GM21576 (cell line): ENCODE results near the gene SLC1A7.

Source experiments
- ATAC-seq: cut with Tn5 transposase; IDR thresholded peaks from one replicate; pipeline ENCODE4 v1.9.1; 2021; ENCODE audit warnings: mild to moderate bottlenecking, moderate library complexity; ENCODE audit not compliant: unreplicated experiment

The SLC1A7 gene

DNA sequence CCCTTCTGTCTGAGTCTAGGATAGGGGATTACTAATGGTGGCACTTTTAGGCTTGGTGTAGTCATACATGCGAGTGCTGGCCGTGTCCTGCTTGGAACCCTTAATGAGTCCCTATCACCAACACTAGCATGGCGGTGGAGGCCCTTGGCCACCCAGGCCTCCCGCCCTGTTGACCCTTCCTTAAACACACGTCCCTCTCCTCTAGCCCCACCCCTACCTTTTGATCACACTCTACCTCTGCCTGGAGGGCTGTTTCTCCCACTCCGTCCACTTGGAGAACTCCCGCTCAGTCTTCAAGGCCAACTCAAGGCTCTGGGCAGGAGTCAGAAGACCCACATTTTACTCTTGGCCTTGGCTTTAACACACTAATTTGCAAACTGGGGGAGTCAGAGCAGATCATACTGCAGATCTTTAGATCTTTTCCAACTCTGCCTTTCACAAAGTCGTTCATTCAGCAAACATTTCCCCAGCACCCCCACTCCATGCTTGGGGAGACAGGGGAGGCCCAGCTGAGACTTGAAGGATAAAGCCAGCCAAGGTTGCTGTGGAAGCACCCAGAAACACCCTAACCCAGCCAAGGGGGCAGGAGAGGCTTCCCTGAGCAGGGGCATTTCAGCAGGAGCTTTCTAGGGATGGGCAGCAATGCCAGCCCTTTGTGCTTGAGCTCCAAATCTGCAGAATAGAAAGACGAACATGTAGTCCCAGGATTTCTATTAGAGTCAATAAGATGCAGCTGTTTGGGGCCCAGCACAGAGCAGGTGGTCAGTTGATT, 78.5 kb downstream of the SLC1A7 start:
- ATAC-seq: no peak

DNA sequence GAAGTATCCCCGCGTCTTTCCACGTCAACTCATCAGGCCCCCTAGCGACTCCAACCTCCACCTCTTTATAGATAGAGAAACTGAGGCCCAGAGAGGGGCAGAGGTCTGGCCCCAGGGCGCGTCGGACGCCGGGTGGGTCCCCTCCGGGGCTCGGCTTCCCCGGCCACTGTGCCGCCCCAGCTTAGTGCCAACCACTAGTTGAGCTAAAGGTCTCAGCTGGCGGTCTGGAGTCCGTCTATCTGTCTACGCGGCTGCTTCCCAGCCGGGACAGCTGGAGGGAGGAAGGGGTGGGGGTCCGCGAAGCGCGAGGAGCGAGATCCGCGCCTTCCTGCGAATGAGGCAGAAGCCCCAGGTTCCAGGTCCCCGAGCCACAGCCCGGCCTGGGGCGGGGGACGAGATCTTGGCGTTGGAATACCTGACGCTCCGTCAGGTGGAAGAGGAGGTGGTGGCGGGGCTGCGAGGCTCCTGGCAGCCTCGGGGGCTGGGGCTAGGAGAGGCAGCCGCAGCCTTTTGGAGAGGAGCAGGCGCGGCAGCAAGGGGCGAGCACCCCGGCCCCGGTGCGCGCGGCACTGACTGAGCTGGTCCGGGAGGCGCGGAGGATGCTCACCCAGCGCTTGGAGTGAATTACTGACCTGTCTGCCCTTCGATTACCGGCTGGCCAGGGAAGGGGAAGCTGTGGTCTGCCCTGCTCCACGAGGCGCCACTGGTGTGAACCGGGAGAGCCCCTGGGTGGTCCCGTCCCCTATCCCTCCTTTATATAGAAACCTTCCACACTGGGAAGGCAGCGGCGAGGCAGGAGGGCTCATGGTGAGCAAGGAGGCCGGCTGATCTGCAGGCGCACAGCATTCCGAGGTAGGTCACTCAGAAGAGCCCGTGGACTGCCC, 79.5 kb downstream of the SLC1A7 start:
- ATAC-seq: no peak

DNA sequence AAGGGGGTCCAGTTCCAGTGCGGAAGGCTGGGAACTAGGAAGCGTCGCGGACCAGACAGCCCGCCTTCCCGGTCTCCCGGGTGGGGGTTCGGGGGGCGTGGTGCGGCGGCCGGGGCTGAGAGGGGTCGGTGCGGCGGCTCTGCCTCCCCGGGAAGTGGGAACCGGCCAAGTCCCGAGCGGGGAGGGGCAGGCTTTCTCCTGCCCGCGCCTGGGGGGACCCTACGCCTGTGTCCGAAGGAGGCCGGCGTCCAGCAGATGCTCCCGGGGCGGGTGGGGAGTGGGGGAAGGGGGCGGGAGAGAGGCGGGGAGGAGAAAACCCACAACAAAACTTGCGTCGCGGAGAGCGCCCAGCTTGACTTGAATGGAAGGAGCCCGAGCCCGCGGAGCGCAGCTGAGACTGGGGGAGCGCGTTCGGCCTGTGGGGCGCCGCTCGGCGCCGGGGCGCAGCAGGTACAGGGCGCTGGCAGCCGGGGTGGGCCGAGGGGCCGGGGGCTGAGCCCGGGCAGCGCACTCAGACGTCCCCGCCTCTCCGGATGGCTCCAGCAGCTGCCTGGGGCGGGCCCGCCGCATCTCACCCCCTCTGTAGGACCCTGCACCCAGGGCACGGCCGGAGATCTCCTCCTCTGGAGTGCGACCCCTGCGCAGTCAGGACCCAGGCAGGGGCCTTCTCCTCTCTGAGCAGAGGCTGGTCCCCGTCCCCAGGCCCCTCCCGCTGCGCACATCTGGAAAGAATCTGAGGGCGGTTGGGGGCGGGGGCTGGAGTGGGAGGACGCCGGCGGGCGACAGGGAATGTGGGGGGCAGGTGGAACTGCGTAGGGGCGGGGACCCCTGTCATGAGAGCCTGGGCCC, 80.4 kb downstream of the SLC1A7 start, which contains the start of gene PODN:
PODN (plus strand) TSS at position 355 of the 849 bp plus-strand sequence. CDS start 7,643 bp downstream, outside the sequence.
- ATAC-seq: no peak

DNA sequence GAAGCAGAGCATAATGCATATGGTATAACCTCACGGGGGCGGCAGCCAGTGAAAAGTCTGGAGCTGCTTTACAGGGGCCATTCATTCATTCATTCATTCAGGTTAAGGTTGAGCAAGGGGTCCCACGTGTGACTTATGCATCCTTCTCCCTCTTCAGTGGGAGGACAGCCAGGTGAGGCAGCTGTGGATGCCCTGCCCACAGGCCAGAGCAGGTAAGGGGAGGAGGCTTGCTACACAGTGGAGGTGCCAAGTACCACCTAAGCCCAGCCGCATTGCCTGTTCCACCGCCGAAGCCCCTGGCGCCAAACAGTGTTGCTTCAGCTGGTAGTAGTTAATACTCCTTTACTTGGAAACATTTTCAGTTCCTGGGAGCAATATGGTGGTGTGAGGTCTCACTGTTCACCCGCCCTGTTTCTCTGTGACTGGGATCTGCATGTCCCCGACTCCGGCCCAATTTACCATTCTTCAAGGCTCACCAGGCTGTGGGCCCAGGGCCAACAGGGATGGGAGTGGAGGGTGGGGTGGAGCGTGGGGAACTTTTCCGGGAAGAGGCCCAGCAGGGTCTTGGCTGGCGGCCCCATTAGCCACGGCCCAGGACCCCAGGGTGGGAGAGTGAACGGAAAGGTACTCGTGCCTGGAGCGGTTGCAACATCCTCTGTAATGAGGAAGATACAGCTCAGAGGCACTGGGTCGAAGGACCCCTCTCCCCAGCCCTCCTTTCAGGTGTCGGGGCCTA, 81.1 kb downstream of the SLC1A7 start:
- no peak for ATAC-seq

DNA sequence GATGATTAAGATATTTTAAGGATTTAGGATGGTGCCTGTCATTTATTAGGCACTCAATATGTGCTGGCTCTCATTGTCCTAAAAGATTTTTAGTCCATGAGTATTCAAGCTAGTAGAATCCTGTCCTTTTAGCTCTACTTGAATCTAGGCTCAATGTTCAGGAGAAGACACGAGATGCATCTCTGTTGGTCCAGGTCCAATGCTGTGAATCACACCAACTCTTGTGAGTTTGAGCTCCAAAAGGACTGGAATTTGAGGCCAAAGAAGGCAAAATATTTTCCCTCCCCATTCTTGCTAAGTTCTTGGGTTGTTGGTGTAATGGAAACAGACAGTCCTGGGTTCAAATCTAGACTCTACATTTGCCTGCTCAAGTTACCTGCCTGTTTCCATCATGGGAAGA, 81.9 kb downstream of the SLC1A7 start:
- ATAC-seq: no peak

DNA sequence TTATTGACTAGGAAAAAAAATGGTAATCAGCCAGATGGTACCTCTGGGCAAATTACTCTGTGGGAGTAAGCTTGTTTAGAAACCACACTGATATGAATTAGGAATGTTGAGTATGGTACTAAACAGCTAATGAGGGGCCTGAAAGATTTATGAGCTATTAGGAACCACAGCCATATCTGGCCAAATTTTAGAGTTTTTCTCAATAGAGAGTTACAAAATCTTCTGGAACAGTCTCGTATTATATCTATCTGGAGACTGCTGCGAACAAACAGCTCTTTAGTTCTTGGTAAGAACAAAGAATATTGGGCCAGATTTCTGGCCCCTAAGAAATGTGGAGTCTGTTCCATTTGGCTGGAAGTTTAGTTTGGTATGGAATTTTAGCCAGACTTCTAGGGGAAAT, 85.3 kb downstream of the SLC1A7 start:
- ATAC-seq: no peak

DNA sequence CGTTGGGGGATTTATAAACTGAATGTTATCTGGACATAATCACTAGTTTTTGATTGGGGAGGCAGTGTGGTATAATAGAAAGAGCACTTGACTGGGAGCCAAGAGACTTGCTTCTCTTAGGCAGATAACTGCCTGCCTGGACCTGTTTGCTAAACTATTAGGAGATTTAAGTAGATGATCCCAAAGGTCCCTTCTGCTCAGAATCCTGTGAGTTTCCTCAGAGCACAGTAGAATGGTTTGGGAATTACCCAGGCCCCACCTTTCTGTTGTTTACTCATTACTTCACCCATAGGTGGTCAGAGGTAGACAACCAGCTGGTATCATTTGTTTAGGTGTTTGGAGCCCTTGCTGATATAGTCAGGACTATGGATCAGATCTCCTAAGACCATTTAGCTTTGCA, 90.8 kb downstream of the SLC1A7 start:
- ATAC-seq: no peak

DNA sequence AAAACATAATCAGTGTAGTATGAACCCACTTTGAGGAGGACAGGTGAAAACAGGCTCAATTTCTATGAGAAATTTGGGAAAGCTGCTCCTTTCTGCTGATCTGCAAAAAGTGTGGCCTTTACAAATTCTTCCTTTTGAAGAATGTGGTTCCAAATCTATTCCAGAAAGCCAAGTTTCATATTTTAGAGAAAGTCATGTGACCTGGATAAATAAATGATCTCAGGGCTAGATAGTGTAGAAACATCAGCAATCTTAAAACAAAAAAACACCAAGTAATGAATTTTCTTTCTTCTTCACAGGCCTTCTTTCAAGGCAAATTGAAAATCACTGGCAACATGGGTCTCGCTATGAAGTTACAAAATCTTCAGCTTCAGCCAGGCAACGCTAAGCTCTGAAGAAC, 92.1 kb downstream of the SLC1A7 start:
- ATAC-seq: no peak

DNA sequence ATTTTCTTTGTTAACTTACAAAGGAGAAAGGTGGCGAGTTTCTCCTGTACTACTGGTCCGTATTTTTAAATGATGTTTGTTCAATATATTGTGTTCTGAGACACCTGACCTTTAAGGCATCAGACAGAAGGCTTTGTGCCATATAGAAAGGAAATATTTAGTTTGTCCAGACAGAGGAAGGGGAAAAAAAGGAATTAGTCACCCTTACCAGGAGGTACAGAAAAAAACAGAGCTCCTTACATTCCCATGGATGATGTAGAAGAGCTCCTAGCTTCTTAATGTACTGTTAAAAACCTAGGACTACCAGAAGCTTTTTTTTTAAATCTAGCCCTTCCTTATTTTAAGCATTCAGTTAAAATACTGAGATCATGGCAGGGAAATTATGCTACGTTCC, 92.9 kb downstream of the SLC1A7 start:
- ATAC-seq: no peak

DNA sequence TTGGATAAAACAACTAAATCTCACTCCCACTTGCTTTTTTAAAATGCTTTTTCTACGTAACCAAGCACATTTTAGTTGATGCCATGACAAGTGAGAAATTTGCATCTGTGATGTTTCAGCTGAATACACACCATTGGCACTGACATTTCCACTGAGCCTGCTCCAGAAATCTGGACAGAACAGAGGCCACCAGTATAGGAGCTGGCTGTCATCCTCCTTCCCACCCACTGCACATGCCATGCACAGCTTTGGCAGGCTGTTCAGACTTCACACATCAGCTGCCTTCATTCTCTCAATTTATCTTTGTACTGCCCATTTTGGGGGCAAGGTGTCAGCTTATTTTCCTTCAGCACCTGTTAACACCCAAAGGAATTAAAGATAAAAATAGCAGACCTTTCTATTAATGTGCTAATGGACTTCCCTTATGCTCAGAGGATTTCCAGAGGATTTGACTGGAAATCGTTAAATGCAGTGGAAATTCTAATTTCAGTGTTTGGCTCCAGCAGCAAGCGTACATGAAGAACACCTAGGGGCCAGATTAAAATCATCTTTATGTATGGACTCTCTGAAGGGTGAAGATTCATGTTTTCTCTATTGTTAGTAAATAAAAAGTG, 93.4 kb downstream of the SLC1A7 start:
- no peak for ATAC-seq

DNA sequence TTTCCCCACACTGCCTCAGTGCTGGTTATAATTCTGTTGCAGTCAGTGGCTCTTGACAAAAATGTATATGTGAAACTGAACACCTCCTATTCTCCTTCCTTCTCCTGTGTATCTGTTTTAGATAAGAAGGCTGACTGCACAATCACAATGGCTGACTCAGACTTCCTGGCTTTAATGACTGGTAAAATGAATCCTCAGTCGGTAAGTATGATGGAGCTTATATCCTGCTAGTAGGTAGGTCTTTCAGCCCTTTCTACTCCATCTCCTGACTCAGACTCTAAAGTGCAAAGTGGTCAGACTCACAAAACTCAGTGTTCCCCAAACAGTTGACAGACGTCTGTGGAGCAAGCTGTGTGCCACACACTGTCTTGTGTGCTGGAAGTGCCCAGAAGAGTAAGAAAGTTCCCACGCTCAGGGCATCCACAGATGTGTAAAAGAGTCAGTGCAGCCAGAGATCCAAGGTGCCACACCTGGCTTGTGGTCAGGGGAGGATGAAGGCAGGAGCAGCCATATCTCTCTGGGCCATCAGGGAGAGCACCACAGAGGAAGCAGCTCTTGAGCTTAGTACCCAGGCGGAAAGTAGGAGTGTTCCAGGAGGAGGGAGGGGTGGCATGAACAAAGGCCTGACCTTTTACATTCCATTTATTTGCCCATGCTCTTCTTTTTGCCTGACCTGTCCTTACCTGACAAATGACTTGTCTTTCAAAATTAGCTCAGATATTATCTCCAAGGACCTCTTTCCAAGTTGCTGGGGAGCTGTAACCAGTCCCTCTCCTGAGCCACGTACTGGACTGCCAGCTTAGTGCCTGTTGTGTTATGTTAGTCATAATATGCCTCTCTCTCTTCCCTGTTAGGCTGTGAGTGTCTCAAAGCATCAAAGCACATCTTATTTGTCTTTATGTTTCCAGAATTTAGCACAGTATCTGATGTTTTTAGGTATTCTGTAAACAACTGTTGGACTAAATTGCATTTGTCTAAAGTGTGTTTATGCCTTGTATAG, 94.4 kb downstream of the SLC1A7 start:
- ATAC-seq: no peak

DNA sequence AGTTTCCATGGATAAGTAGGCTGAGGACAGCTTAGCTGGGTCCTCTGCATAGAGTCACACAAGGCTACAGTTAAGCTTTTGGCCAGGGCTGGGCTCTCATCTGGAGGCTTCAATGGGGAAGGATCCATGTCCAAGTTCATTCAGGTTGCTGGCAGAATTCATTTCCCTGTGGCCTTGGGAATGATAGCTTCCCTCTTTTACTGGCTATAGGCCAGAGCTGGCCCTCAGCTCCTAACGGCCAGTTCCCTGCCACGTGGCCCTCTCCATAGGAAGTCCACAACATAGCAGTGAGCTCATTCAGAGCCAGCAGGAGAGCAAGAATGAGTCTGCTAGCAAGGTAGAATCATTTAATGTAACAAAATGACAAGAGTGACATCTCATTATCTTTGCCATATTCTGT, 95.5 kb downstream of the SLC1A7 start:
- no peak for ATAC-seq

DNA sequence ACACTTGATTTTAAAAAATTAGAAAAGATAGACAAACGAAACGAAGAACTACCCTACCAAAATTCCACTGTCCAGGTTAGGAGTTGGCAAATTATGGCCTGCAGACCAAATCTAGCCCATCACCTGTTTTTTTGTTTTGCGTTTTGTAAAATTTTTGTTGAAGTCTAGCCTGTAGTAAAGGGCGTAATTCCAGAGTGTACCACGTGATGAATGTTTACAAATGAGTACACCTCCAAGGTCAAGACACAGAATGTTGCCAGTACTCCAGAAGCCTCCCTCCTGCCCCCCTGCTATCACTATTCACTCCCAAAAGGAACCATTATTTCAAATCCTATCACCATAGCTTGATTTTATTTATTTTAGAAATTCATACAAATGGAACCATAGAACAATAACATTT, 97.5 kb downstream of the SLC1A7 start:
- no peak for ATAC-seq

DNA sequence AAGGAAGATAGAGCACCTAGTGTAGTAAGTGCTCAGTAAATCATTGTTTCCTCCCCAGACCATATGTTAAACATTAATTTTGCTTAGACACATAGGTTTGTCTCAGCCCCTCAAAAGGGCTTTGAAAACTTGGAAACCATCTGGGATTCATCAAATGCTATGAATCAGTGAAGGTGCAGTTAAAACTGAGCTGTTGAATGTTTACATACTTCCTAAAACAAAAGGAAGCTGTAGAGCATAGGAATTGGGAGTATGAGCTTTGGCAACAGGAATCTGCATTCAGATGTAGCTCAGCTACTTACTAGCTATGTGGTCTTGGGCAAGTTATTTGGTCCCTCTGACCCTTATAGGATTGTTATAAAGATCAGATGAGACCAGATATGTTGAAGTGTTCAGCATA, 99.2 kb downstream of the SLC1A7 start:
- ATAC-seq: no peak

DNA sequence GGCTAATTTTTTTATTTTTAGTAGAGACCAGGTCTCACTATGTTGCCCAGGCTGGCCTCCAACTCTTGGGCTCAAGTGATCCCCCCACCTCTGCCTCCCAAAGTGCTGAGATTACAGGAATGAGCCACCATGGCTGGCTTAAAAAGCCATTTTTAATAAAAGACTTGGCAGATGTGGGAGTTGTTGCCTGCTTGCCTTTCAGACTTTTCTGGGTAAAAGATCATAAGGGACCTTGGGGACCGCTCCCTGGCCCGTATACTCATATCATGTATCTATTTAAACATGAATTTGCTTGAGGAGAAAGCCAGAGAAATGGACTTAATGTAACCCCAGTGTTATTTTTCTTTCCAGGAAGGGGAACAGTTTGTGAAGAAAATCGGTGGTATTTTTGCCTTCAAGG, 103.9 kb downstream of the SLC1A7 start:
- no peak for ATAC-seq
